Measurements from ENCODE around the gene EBF4. TPM values are rescaled to one million over a fixed set of nuclear protein-coding genes. Genes with fewer than 3 reads are reported as not detected.

Gene EBF4
- total and polyA plus RNA-seq, 2 donors (not counting 1 experiment from before 2014, with no cell fraction given), result 0.81 to 5.0 TPM

DNA sequence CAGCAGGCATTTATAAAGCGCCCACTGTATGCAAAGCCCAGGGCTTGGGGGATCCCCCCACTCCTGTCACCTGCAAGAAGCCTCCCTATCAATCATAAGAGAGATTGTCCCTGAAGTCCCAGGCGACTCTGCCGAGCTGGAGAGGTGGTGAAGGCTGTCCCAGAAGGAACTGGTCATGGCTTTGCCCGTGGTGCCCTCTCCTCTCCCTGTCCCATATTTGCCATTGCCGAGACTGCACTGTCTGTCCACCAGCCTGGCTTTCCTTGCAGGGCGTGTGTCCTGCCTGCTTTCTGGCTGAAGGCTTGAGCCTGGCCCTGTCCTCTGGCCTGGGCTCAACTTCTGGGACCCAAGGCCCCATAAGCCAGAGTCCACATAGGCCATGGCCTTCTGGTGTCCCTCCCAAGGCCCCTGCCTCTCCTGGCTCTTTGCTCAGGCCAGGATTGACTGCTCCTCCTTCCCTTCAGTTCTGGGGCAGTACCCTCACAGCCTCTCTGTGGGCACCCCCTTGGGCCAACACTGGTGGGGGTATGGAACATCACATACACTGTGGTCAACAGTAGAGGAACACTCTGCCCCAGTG is 61.0 kb downstream of the EBF4 start:
- Histone ChIP-seq H3K4me2 (replicated peaks; ENCODE audit: low read depth, low read length, poor library complexity, severe bottlenecking) (peak overlapping the region; percentile 98), H3K27me3 (replicated peaks in 1 of 4; ENCODE audit: control extremely low read depth in 1 of 4, control insufficient read depth in 3 of 4, insufficient read depth in 4 of 4, low read length in 3 of 4) (peaks cover 0 to 85% (median 48%) of the 10 kb centered on the region in 4 experiments), H3K9ac (ENCODE audit: low read length) (no peak overlapping the region), H3K79me2 (ENCODE audit: control insufficient read depth, insufficient read depth, low read length) (no peaks in the 10 kb centered on the region), H3K4me1 (ENCODE audit: control insufficient read depth in 2 of 2, insufficient read depth in 2 of 2, low read length in 2 of 2) (peaks cover 29 to 32% of the 10 kb centered on the region in 2 donors), H3K36me3 (replicated peaks in 1 of 2; ENCODE audit: control extremely low read depth in 1 of 2, control insufficient read depth in 1 of 2, extremely low read depth in 1 of 2, insufficient read depth in 2 of 2, low read length in 1 of 2) (no peaks in the 10 kb centered on the region), H3K4me3 (ENCODE audit: control extremely low read depth in 1 of 5, extremely low read depth in 1 of 5, insufficient read depth in 1 of 5, low read depth in 2 of 5, low read length in 4 of 5) (no peak overlapping the region), H3K27ac (ENCODE audit: low read length in 2 of 2) (no peak overlapping the region), H4K20me1 (ENCODE audit: control insufficient read depth, insufficient read depth, low read length, poor library complexity, severe bottlenecking) (no peaks in the 10 kb centered on the region), H2AFZ (ENCODE audit: insufficient read depth, low read depth, low read length, poor library complexity, severe bottlenecking) (no peak overlapping the region), H3K9me3 (ENCODE audit: control extremely low read depth in 1 of 3, control insufficient read depth in 2 of 3, insufficient read depth in 1 of 3, low read length in 2 of 3) (peaks cover 0 to 27% (median 0%) of the 10 kb centered on the region in 3 donors)
- Mint-ChIP-seq H3K4me1 (peaks cover 29% of the 10 kb centered on the region), H3K9me3 (ENCODE audit: insufficient read depth) (no peaks in the 10 kb centered on the region), H3K27me3 (peaks cover 63% of the 10 kb centered on the region), H3K4me3 (peak overlapping the region; percentile 84), H3K27ac (no peak overlapping the region)
- CTCF ChIA-PET, result interaction anchor here (1.2 to 2.1 kb wide), 4 partner anchors 10 to 87 kb away, joined by 4 to 7 read pairs (median 5); partner anchors contain the start of genes PCED1A and VPS16
- POLR2A ChIA-PET, result no interaction called here
- 75% methylated on average over 5 of the region's 6 CpGs for WGBS (ENCODE audit: insufficient coverage)
- intact Hi-C loops (cut with micrococcal nuclease), result loop anchor here (5.0 kb wide), 1 partner anchor 546 kb away; no protein-coding TSS in a partner anchor
- TF ChIP-seq EZH2 (IDR thresholded peaks at IDR 0.05; ENCODE audit: borderline replicate concordance, insufficient read depth, low read depth, low read length, poor library complexity, severe bottlenecking), result no peak
- ATAC-seq (ENCODE audit: low read depth) (no peak), DNase-seq (no peak)

DNA sequence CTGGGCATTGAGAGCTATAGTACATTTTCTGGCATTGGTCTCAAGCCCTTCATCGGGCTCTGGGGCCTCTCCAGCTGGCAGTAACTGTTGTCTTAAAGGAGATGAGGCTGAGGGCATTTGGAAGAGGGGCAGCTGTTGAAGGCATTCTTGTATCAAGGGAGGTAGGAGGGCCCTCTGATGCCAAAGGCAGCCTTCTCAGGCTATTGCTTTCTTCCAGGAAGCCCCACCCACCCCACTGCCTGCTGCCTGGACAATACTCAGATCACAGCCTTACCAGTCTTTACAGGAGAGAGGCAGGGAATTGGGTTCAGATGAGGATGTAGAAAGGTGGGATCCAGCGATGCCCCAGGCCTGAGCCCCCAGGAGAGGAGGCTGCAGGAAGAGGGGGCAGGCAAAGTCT is 61.8 kb downstream of the EBF4 start:
- H4K20me1 ChIP-seq (ENCODE audit: control insufficient read depth, insufficient read depth, low read length, poor library complexity, severe bottlenecking), result no peaks in the 10 kb centered on the region
- Mint-ChIP-seq H3K4me1 (peaks cover 29% of the 10 kb centered on the region), H3K9me3 (ENCODE audit: insufficient read depth) (no peaks in the 10 kb centered on the region), H3K27me3 (peaks cover 66% of the 10 kb centered on the region), H3K27ac (no peak overlapping the region), H3K4me3 (no peak overlapping the region)
- ChIA-PET POLR2A (no interaction called here), CTCF (interaction anchor here (1.7 to 2.1 kb wide), 2 partner anchors 11 to 246 kb away, joined by 6 read pairs; no protein-coding TSS in a partner anchor)
- H2AFZ ChIP-seq (ENCODE audit: insufficient read depth, low read depth, low read length, poor library complexity, severe bottlenecking), result no peak overlapping the region
- no peaks in the 10 kb centered on the region for H3K79me2 ChIP-seq (ENCODE audit: control insufficient read depth, insufficient read depth, low read length)
- no peaks in the 10 kb centered on the region for H3K36me3 ChIP-seq (replicated peaks in 1 of 2; ENCODE audit: control extremely low read depth in 1 of 2, control insufficient read depth in 1 of 2, extremely low read depth in 1 of 2, insufficient read depth in 2 of 2, low read length in 1 of 2)
- H3K9ac ChIP-seq (ENCODE audit: low read length), result no peak overlapping the region
- no peak overlapping the region for H3K4me2 ChIP-seq (replicated peaks; ENCODE audit: low read depth, low read length, poor library complexity, severe bottlenecking)
- intact Hi-C loops (cut with micrococcal nuclease), result loop anchor here (5.0 kb wide), 1 partner anchor 547 kb away; no protein-coding TSS in a partner anchor
- no peak for DNase-seq
- peaks cover 29 to 32% of the 10 kb centered on the region in 2 donors for H3K4me1 ChIP-seq (ENCODE audit: control insufficient read depth in 2 of 2, insufficient read depth in 2 of 2, low read length in 2 of 2)
- H3K9me3 ChIP-seq (ENCODE audit: control extremely low read depth in 1 of 3, control insufficient read depth in 2 of 3, insufficient read depth in 1 of 3, low read length in 2 of 3), result peaks cover 0 to 24% (median 0%) of the 10 kb centered on the region in 3 donors
- TF ChIP-seq EZH2 (IDR thresholded peaks at IDR 0.05; ENCODE audit: borderline replicate concordance, insufficient read depth, low read depth, low read length, poor library complexity, severe bottlenecking), result no peak
- TF ChIP-seq, protein P1, sequence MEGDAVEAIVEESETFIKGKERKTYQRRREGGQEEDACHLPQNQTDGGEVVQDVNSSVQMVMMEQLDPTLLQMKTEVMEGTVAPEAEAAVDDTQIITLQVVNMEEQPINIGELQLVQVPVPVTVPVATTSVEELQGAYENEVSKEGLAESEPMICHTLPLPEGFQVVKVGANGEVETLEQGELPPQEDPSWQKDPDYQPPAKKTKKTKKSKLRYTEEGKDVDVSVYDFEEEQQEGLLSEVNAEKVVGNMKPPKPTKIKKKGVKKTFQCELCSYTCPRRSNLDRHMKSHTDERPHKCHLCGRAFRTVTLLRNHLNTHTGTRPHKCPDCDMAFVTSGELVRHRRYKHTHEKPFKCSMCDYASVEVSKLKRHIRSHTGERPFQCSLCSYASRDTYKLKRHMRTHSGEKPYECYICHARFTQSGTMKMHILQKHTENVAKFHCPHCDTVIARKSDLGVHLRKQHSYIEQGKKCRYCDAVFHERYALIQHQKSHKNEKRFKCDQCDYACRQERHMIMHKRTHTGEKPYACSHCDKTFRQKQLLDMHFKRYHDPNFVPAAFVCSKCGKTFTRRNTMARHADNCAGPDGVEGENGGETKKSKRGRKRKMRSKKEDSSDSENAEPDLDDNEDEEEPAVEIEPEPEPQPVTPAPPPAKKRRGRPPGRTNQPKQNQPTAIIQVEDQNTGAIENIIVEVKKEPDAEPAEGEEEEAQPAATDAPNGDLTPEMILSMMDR (IDR thresholded peaks at IDR 0.05), result no peak
- 65% methylated on average over 2 of the region's 2 CpGs for WGBS (ENCODE audit: insufficient coverage)
- no peak overlapping the region for H3K27ac ChIP-seq (ENCODE audit: low read length in 2 of 2)
- no peak overlapping the region for H3K4me3 ChIP-seq (ENCODE audit: control extremely low read depth in 1 of 5, extremely low read depth in 1 of 5, insufficient read depth in 1 of 5, low read depth in 2 of 5, low read length in 4 of 5)
- H3K27me3 ChIP-seq (replicated peaks in 1 of 4; ENCODE audit: control extremely low read depth in 1 of 4, control insufficient read depth in 3 of 4, insufficient read depth in 4 of 4, low read length in 3 of 4), result peaks cover 0 to 86% (median 49%) of the 10 kb centered on the region in 4 experiments
- ATAC-seq (ENCODE audit: low read depth), result no peak
